Activated naive CD4-positive, alpha-beta T cell (primary cell): ENCODE results near the gene B4GALT3.

Source experiments
- DNase-seq, 4 experiments: peaks; one replicate each; lab custom pipeline; 2025; lab: John Stamatoyannopoulos, UW

Gene B4GALT3

GRCh38 chr1:161187311-161187710 is 10.0 kb upstream of the B4GALT3 start:
- DNase-seq, result no peak

GRCh38 chr1:161185732-161186311 is 8.5 kb upstream of the B4GALT3 start:
- DNase-seq, result no peak

- peak in 2 of 4 experiments; percentile 58 to 60 for DNase-seq
Observed at GRCh38 chr1:161185282-161185682, 8.0 kb upstream of the B4GALT3 start.

GRCh38 chr1:161182214-161182613 is 4.9 kb upstream of the B4GALT3 start:
- peak in 1 of 4 experiments; percentile 29 for DNase-seq

- no peak for DNase-seq
Observed at GRCh38 chr1:161180639-161181038, 3.3 kb upstream of the B4GALT3 start.

GRCh38 chr1:161179698-161180097 is 2.4 kb upstream of the B4GALT3 start:
- DNase-seq, result no peak

GRCh38 chr1:161177936-161178244 is 583 bp upstream of the B4GALT3 start:
- no peak for DNase-seq

GRCh38 chr1:161176468-161177111 is 717 bp downstream of the B4GALT3 start:
- no peak for DNase-seq

- DNase-seq, result no peak
Observed at GRCh38 chr1:161175771-161176453, 1.4 kb downstream of the B4GALT3 start.

GRCh38 chr1:161174911-161175310 is 2.4 kb downstream of the B4GALT3 start:
- no peak for DNase-seq

GRCh38 chr1:161173711-161174110 is 3.6 kb downstream of the B4GALT3 start:
- no peak for DNase-seq

GRCh38 chr1:161172776-161173376 is 4.4 kb downstream of the B4GALT3 start:
- no peak for DNase-seq

- DNase-seq, result no peak
Observed at GRCh38 chr1:161172349-161172748, 5.0 kb downstream of the B4GALT3 start.

- DNase-seq, result no peak
Observed at GRCh38 chr1:161171696-161172095, 5.6 kb downstream of the B4GALT3 start.

- no peak for DNase-seq
Observed at GRCh38 chr1:161171191-161171590, 6.1 kb downstream of the B4GALT3 start.

- DNase-seq, result no peak
Observed at GRCh38 chr1:161168906-161169305, 8.4 kb downstream of the B4GALT3 start.

GRCh38 chr1:161166669-161167548 is 10.4 kb downstream of the B4GALT3 start:
- DNase-seq, result no peak

GRCh38 chr1:161165742-161166668 is 11.3 kb downstream of the B4GALT3 start, which contains the start of gene PPOX:
PPOX (plus strand) TSS chr1:161166426; CDS start chr1:161166848, 422 bp downstream.
- peak; percentile 70 to 86 (median 80) for DNase-seq

- DNase-seq, result no peak
Observed at GRCh38 chr1:161164901-161165610, 12.3 kb downstream of the B4GALT3 start.

- no peak for DNase-seq
Observed at GRCh38 chr1:161163793-161164192, 13.5 kb downstream of the B4GALT3 start.
